Measurements from ENCODE around the gene GPR152. TPM values are rescaled to one million over a fixed set of nuclear protein-coding genes. Genes with fewer than 3 reads are reported as not detected.

GPR152 gene
- total RNA-seq, 1 donor from 2014 or later, result not detected

- TF ChIP-seq CTCF (conservative IDR thresholded peaks at IDR 0.05), result no peak
- H3K36me3 Mint-ChIP-seq, result no peaks in the 10 kb centered on the region
- H3K4me3 Mint-ChIP-seq, result no peak overlapping the region
- H3K27me3 Mint-ChIP-seq, result peaks cover 39% of the 10 kb centered on the region
- no peaks in the 10 kb centered on the region for H3K9me3 Mint-ChIP-seq
- no peak for DNase-seq (ENCODE audit: extremely low spot score, unreplicated experiment)
- H3K4me1 Mint-ChIP-seq (ENCODE audit: unreplicated experiment), result peaks cover 11% of the 10 kb centered on the region
- H3K27ac Mint-ChIP-seq, result no peak overlapping the region
These were observed 43.3 kb downstream of the GPR152 start for GRCh38 chr11:67409261-67409666.

GRCh38 chr11:67408437-67409200 lies 43.9 kb downstream of the GPR152 start:
- Mint-ChIP-seq H3K27ac (no peak overlapping the region), H3K4me1 (ENCODE audit: unreplicated experiment) (peaks cover 11% of the 10 kb centered on the region)
- no peak for TF ChIP-seq CTCF (conservative IDR thresholded peaks at IDR 0.05)

GRCh38 chr11:67407688-67408163 lies 44.8 kb downstream of the GPR152 start:
- Mint-ChIP-seq H3K36me3 (no peaks in the 10 kb centered on the region), H3K27ac (no peak overlapping the region), H3K4me3 (no peak overlapping the region), H3K9me3 (no peaks in the 10 kb centered on the region), H3K27me3 (peaks cover 24% of the 10 kb centered on the region), H3K4me1 (ENCODE audit: unreplicated experiment) (peaks cover 6% of the 10 kb centered on the region)
- no peak for DNase-seq (ENCODE audit: extremely low spot score, unreplicated experiment)
- no peak for TF ChIP-seq CTCF (conservative IDR thresholded peaks at IDR 0.05)

More at GRCh38 chr11:67408437-67409200, 43.9 kb downstream of the GPR152 start:
- no peaks in the 10 kb centered on the region for H3K36me3 Mint-ChIP-seq
- peaks cover 33% of the 10 kb centered on the region for H3K27me3 Mint-ChIP-seq
- H3K4me3 Mint-ChIP-seq, result no peak overlapping the region
- no peak for DNase-seq (ENCODE audit: extremely low spot score, unreplicated experiment)
- no peaks in the 10 kb centered on the region for H3K9me3 Mint-ChIP-seq

GRCh38 chr11:67406969-67407687 lies 45.4 kb downstream of the GPR152 start:
- Mint-ChIP-seq H3K4me1 (ENCODE audit: unreplicated experiment) (peaks cover 6% of the 10 kb centered on the region), H3K27ac (no peak overlapping the region), H3K27me3 (peaks cover 18% of the 10 kb centered on the region), H3K9me3 (no peaks in the 10 kb centered on the region), H3K36me3 (no peaks in the 10 kb centered on the region), H3K4me3 (no peak overlapping the region)
- DNase-seq (ENCODE audit: extremely low spot score, unreplicated experiment), result no peak
- TF ChIP-seq CTCF (conservative IDR thresholded peaks at IDR 0.05), result no peak

GRCh38 chr11:67406420-67406968 lies 46.0 kb downstream of the GPR152 start:
- no peaks in the 10 kb centered on the region for H3K9me3 Mint-ChIP-seq
- H3K4me1 Mint-ChIP-seq (ENCODE audit: unreplicated experiment), result peaks cover 6% of the 10 kb centered on the region
- TF ChIP-seq CTCF (conservative IDR thresholded peaks at IDR 0.05), result no peak
- H3K36me3 Mint-ChIP-seq, result no peaks in the 10 kb centered on the region
- DNase-seq (ENCODE audit: extremely low spot score, unreplicated experiment), result no peak
- H3K4me3 Mint-ChIP-seq, result no peak overlapping the region
- H3K27me3 Mint-ChIP-seq, result peaks cover 12% of the 10 kb centered on the region
- H3K27ac Mint-ChIP-seq, result no peak overlapping the region

Measured in type B pancreatic cell (in vitro differentiated cells).